Calu3 (cell line): Measurements from ENCODE around the gene LRP3. TPM values are rescaled to one million over a fixed set of nuclear protein-coding genes. Genes with fewer than 3 reads are reported as not detected.

ENCODE experiments used
- BruUV-seq: library from RNA; stranded (reverse); fragments of 400-500 nt; replicated peaks from 2 replicates; lab custom pipeline; 2021; lab: Mats Ljungman, UMichigan
- CTCF ChIA-PET: fragments of 300-600 bp; sonication (Branson Sonifier 250); formaldehyde crosslinking; loops from one replicate; lab custom pipeline; 2022; ENCODE audit warnings: antibody characterized with exemption; lab: Charles Lee
- DNase-seq: peaks from one replicate; pipeline ENCODE4 v3.0.0; 2022
- H3K27ac Mint-ChIP-seq: one replicate; pipeline ENCODE4 v1.8.0; 2022; ENCODE audit warnings: mixed read lengths; ENCODE audit not compliant: unreplicated experiment
- H3K27me3 Mint-ChIP-seq: one replicate; pipeline ENCODE4 v1.8.0; 2022; ENCODE audit warnings: mixed read lengths; ENCODE audit not compliant: unreplicated experiment
- H3K36me3 Mint-ChIP-seq: one replicate; pipeline ENCODE4 v1.8.0; 2022; ENCODE audit warnings: mild to moderate bottlenecking, moderate library complexity, mixed read lengths; ENCODE audit not compliant: insufficient read depth, unreplicated experiment
- H3K4me1 Mint-ChIP-seq: one replicate; pipeline ENCODE4 v1.8.0; 2022; ENCODE audit warnings: mild to moderate bottlenecking, low read depth, mixed read lengths; ENCODE audit not compliant: unreplicated experiment
- H3K4me3 Mint-ChIP-seq: one replicate; pipeline ENCODE4 v1.8.0; 2022; ENCODE audit warnings: mild to moderate bottlenecking, low read depth, moderate library complexity, mixed read lengths; ENCODE audit not compliant: unreplicated experiment
- H3K9me3 Mint-ChIP-seq: one replicate; pipeline ENCODE4 v1.8.0; 2022; ENCODE audit warnings: low read depth, mixed read lengths; ENCODE audit not compliant: unreplicated experiment
- intact Hi-C: fragments of 100-400 bp; cut with micrococcal nuclease; formaldehyde crosslinking; loops from one replicate; pipeline ENCODE4 v1.10.0; 2022; ENCODE audit not compliant: unreplicated experiment
- total RNA-seq: library from RNA; stranded (reverse); gene quantifications from 2 replicates; pipeline ENCODE4 v1.2.3, GENCODE V29; 2022
- TF ChIP-seq, protein P1 (sequence below): fragments of 200-600 bp; IDR thresholded peaks from one replicate; pipeline ENCODE4 v1.8.0; 2022; ENCODE audit warnings: antibody characterized with exemption; ENCODE audit not compliant: unreplicated experiment

LRP3 gene
- total RNA-seq, 1 experiment from 2014 or later = 0.59 TPM

DNA sequence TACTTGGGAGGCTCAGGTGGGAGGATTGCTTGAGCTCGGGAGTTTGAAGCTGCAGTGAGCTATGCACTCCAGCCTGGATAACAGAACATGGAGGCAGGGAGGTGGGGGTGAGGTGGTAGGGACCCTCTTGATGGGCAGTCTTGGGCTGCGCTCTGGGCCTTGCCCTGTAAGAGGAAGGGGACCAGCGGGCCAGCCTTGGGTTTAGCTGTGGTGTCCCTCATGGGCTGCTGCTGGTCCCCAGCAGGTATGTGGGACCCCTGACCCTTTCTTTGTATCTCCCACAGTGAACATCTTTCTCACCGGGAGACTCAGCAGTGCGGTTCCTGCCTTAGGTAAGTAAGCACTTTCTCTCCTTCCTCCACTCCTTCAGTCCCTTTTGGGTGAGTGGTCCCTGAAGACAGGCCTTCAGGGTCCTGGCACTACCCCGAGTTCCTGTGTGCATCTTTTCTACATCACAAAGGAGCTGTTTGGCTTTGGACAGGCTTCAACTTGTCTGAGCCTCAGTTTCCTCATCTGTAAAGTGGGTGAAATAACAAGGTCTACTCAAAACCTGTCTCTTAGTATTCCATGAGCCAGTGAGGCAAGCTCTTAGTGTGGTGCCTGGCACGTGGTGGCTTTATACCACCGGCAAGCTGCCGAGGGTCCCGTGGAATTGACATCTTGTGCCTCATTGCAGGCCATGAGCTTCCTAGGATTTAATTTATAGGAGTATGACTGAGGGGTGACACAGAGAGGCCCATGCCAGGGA, 2.5 kb downstream of the LRP3 start:
- TF ChIP-seq, protein P1, sequence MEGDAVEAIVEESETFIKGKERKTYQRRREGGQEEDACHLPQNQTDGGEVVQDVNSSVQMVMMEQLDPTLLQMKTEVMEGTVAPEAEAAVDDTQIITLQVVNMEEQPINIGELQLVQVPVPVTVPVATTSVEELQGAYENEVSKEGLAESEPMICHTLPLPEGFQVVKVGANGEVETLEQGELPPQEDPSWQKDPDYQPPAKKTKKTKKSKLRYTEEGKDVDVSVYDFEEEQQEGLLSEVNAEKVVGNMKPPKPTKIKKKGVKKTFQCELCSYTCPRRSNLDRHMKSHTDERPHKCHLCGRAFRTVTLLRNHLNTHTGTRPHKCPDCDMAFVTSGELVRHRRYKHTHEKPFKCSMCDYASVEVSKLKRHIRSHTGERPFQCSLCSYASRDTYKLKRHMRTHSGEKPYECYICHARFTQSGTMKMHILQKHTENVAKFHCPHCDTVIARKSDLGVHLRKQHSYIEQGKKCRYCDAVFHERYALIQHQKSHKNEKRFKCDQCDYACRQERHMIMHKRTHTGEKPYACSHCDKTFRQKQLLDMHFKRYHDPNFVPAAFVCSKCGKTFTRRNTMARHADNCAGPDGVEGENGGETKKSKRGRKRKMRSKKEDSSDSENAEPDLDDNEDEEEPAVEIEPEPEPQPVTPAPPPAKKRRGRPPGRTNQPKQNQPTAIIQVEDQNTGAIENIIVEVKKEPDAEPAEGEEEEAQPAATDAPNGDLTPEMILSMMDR = no peak
- H3K27me3 Mint-ChIP-seq = peaks cover 70% of the 10 kb centered on the region
- CTCF ChIA-PET = interaction anchor here (2.2 kb wide), 1 partner anchor 13 kb away, joined by 9 read pairs; no protein-coding TSS in a partner anchor
- no TSS peak for BruUV-seq
- DNase-seq = no peak
- intact Hi-C loops = no loop called here
- peaks cover 5% of the 10 kb centered on the region for H3K36me3 Mint-ChIP-seq
- H3K4me1 Mint-ChIP-seq = no peaks in the 10 kb centered on the region
- H3K4me3 Mint-ChIP-seq = no peak overlapping the region
- no peaks in the 10 kb centered on the region for H3K9me3 Mint-ChIP-seq
- no peak overlapping the region for H3K27ac Mint-ChIP-seq

DNA sequence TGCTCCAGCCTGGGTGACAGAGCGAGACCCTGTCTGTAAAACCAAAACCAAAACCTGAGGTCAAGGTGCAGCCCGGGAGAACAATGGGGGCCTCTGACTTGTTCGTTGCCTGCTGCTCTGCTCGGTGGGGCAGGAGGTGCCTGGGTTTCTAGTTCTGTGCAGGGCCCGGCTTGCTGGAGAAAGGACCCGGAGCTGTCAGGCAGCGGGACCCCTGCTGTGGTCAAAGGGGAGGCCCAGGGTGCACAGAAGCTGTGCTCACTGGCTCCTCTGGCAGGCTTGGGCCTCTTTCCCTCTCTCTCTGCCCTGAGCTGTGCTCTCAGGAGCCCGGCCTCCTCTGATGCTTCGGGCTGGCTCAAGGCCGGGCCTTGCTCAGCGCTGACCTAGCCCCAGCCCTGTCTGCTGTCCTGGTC, 3.5 kb downstream of the LRP3 start:
- BruUV-seq = no TSS peak
- H3K9me3 Mint-ChIP-seq = no peaks in the 10 kb centered on the region
- CTCF ChIA-PET = interaction anchor here (2.2 kb wide), 1 partner anchor 13 kb away, joined by 9 read pairs; no protein-coding TSS in a partner anchor

DNA sequence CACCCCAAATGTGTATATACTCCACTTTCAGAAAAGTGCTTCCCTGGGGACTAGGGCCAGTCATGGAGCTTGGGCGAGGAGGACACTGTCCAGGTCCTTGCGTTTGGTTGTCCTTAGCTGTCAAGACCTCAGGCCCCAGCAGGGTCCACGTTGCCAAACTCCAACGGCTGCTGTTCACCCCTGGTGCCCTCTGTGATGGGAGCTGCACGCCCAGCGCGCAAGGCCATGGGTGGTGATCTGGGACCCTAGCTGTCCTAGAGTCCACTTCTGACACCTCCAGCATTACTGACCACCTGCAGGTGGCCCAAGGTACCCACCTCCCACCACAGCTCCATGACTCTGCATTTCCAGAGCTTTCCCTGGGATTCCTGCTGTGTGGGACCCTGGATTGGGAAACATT, 4.0 kb downstream of the LRP3 start:
- Mint-ChIP-seq H3K27me3 (peaks cover 54% of the 10 kb centered on the region), H3K4me1 (no peaks in the 10 kb centered on the region), H3K4me3 (no peak overlapping the region), H3K36me3 (peaks cover 5% of the 10 kb centered on the region), H3K9me3 (no peaks in the 10 kb centered on the region), H3K27ac (no peak overlapping the region)
- TF ChIP-seq, protein P1 = no peak
- BruUV-seq = no TSS peak
- CTCF ChIA-PET = interaction anchor here (2.2 kb wide), 1 partner anchor 14 kb away, joined by 9 read pairs; no protein-coding TSS in a partner anchor
- intact Hi-C loops = no loop called here
- DNase-seq = no peak

More for the DNA sequence above, 3.5 kb downstream of the LRP3 start:
- peaks cover 60% of the 10 kb centered on the region for H3K27me3 Mint-ChIP-seq
- no peak for DNase-seq
- TF ChIP-seq, protein P1 = no peak
- intact Hi-C loops = no loop called here
- peaks cover 5% of the 10 kb centered on the region for H3K36me3 Mint-ChIP-seq
- H3K27ac Mint-ChIP-seq = no peak overlapping the region
- no peaks in the 10 kb centered on the region for H3K4me1 Mint-ChIP-seq
- no peak overlapping the region for H3K4me3 Mint-ChIP-seq

DNA sequence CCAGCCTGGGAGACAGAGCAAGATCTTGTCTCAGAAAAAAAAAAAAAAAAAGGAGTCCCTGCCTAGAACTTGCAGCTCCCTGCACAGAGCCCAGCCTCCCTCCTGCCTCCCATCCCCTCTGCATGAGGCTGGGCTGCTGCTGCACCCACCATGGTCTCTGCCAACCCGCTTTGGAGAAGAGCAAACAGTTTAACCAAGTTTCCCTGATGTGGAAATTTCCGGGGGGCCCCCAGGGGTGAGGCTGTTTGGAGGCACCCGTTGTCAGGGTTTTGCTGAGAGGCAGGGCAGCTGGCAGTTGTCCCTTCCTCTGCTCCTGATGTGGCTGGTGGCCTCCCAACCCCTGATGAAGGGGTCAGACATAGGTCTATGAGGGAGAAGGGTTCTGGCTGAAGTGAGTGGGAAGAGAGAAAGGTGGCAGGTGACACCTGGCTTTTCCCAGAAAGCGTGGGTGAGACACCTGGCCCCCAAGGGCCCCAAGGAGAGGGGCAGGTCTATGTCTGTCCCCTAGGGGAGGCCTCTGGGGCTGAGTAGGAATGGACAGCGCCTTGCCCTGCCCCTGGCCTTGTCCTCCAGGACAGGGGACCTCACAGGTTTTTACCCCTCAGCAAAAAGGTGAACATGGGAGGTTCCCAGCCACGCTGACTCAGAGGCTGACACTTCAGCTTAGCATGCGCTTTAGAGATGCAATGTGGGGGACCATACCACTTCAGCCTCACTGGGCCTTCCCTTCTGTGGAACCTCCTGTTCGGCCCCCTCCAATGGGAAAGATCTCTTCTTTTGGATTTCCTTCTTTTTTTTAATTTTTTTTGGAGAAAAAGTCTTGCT, 5.5 kb downstream of the LRP3 start:
- CTCF ChIA-PET = no interaction called here
- peaks cover 43% of the 10 kb centered on the region for H3K27me3 Mint-ChIP-seq
- BruUV-seq = no TSS peak
- no peak for DNase-seq
- H3K4me1 Mint-ChIP-seq = no peaks in the 10 kb centered on the region
- no peaks in the 10 kb centered on the region for H3K36me3 Mint-ChIP-seq
- intact Hi-C loops = no loop called here
- no peaks in the 10 kb centered on the region for H3K9me3 Mint-ChIP-seq
- H3K27ac Mint-ChIP-seq = no peak overlapping the region
- H3K4me3 Mint-ChIP-seq = no peak overlapping the region
- TF ChIP-seq, protein P1 = no peak
